Measurements from ENCODE around the gene EML4.

Gene EML4

DNA sequence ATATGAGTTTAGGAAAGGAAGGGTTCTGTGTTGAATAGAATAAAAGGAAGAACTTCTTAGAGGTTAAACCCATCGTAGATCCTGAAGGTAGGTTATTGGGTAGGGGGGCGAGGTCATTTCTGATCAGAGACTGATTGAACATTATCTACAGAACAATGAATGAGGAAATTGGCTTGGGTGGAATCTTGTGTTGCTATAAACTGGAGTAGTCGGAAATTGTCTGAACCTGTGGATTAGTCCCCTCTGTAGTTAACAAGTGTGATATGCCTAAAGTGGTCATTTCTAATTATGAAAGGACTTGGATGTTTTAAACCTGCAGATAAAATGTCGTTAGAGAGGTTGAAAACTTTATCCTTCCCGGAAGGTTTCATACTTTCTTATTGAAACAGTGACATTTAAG lies 42.1 kb downstream of the EML4 start:
- no peaks in the 10 kb centered on the region for H3K9me3 Mint-ChIP-seq
- H3K4me1 Mint-ChIP-seq (ENCODE audit: low read depth) = peaks cover 63% of the 10 kb centered on the region
- H3K27me3 Mint-ChIP-seq = no peaks in the 10 kb centered on the region
- H3K4me3 Mint-ChIP-seq = no peak overlapping the region
- H3K27ac Mint-ChIP-seq = no peak overlapping the region
- H3K36me3 Mint-ChIP-seq (ENCODE audit: low read depth) = peaks cover 21% of the 10 kb centered on the region

DNA sequence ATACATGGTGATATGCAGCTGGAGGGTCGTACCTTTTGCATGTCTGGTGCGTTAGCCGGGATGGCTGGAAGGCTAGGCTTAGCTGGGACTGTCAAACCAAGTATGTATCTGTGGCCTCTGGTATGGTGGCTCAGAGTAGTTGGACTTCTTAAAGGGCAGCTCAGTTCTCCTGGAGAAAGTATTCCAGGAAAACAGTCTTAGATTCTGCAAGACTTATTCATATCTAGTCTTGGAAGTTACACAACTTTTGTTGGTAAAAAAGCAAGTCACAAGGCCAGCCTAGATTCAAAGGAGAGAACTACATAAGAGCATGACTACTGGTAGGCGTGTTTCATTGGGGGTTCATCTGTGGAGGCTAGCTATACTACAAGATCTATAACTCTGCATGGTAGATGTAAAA lies 45.5 kb downstream of the EML4 start:
- Mint-ChIP-seq H3K4me3 (no peak overlapping the region), H3K4me1 (ENCODE audit: low read depth) (peaks cover 58% of the 10 kb centered on the region), H3K27me3 (no peaks in the 10 kb centered on the region), H3K27ac (no peak overlapping the region), H3K36me3 (ENCODE audit: low read depth) (peaks cover 13% of the 10 kb centered on the region), H3K9me3 (no peaks in the 10 kb centered on the region)

DNA sequence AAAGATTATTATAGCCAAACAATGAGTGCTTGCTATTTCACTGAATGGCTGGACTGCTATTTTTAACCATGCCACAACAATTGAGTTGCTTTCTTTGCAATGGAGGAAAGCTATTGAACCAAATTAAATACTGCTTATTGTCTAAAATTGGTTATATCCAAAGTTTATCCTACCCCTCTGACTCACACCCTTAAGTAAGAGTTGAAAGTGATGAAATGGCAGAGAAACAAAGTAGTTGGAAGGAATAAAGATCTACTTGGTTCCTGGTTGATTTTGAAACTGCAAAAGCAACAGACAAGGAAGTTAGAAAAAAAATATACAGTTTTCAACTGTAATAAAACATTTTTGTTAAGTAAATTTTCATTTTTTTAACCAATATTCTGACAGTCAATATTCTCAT lies 47.5 kb downstream of the EML4 start:
- Mint-ChIP-seq H3K9me3 (no peaks in the 10 kb centered on the region), H3K4me1 (ENCODE audit: low read depth) (peaks cover 61% of the 10 kb centered on the region), H3K27me3 (no peaks in the 10 kb centered on the region), H3K4me3 (no peak overlapping the region), H3K36me3 (ENCODE audit: low read depth) (peaks cover 4% of the 10 kb centered on the region), H3K27ac (no peak overlapping the region)

DNA sequence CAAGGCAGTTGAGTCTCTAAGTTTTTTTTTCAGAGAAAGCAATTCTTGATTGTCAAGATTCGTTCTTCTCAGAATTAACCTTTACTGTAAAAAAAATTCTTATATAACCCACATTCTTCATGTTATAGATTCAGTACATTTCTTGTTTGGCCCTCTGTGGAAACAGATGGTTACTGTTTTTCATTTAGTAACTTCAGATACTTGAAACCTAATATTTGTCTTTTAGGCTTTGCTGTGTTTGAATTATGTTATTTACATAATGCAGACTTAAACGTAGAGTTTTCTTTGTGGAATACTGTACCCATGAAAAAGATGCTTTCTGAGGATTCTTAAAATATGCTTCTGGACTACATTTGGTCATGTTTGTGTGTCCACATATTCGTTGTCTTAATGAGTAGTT lies 48.2 kb downstream of the EML4 start:
- no peak overlapping the region for H3K27ac Mint-ChIP-seq
- H3K4me1 Mint-ChIP-seq (ENCODE audit: low read depth) = peaks cover 64% of the 10 kb centered on the region
- H3K4me3 Mint-ChIP-seq = no peak overlapping the region
- no peaks in the 10 kb centered on the region for H3K27me3 Mint-ChIP-seq
- peaks cover 4% of the 10 kb centered on the region for H3K36me3 Mint-ChIP-seq (ENCODE audit: low read depth)
- no peaks in the 10 kb centered on the region for H3K9me3 Mint-ChIP-seq

DNA sequence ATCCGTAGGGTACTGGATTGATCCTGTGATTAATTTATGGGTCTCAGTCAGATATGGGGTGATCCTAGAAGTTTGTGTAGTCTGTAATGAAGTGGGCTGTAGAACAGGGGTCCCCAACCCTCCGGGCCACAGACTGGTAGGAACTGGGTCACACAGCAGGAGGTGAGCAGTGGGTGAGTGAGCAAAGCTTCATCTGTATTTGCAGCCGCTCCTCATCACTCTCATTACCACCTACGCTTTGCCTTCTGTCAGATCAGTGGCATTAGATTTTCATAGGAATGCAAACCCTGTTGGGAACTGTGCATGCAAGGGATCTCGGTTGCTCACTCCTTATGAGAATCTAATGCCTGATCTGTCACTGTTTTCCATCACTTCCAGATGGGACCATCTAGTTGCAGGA lies 48.8 kb downstream of the EML4 start:
- no peaks in the 10 kb centered on the region for H3K9me3 Mint-ChIP-seq
- peaks cover 61% of the 10 kb centered on the region for H3K4me1 Mint-ChIP-seq (ENCODE audit: low read depth)

DNA sequence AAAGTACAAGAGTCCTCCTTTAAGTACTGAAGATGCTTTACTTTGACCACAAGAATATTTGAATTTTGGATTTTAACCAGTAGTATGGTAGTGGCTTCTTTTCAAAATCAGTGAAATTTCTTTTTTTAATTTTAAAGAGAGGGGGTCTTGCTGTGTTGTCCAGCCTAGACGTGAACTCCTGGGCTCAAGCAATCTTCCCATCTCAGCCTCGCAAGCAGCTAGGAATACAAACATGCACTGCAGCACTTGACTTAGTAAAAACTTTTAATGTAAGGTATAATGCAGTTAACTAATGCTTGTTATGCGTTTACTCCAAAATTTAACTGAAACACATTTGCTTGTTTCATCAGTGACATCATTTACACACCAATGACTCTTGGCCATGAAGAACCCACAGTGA lies 49.6 kb downstream of the EML4 start:
- Mint-ChIP-seq H3K27me3 (no peaks in the 10 kb centered on the region), H3K36me3 (ENCODE audit: low read depth) (peaks cover 16% of the 10 kb centered on the region), H3K4me1 (ENCODE audit: low read depth) (peaks cover 65% of the 10 kb centered on the region), H3K4me3 (no peak overlapping the region), H3K9me3 (no peaks in the 10 kb centered on the region), H3K27ac (no peak overlapping the region)

More for the DNA sequence above, 48.8 kb downstream of the EML4 start:
- Mint-ChIP-seq H3K27ac (peak overlapping the region; percentile 8), H3K4me3 (no peak overlapping the region), H3K36me3 (ENCODE audit: low read depth) (peaks cover 9% of the 10 kb centered on the region), H3K27me3 (no peaks in the 10 kb centered on the region)

DNA sequence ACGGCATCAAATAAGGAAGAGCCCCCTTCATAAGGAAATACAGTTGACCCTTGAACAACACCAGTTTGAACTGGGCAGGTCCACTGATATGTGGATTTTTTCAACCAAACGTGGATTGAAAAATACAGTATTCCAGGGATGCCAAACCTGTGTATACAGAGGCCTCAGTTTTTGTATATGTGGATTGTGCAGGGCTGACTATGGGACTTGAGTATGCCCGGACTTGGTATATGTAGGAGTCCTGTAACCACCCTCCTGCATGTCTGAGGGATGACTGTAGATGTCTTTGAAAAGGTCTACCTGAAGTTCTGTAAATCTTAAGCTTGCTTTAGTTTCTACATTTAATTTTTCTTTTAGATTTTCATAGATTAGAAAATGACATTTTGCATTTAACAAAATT lies 50.0 kb downstream of the EML4 start:
- Mint-ChIP-seq H3K9me3 (no peaks in the 10 kb centered on the region), H3K4me1 (ENCODE audit: low read depth) (peaks cover 69% of the 10 kb centered on the region), H3K36me3 (ENCODE audit: low read depth) (peaks cover 19% of the 10 kb centered on the region)

DNA sequence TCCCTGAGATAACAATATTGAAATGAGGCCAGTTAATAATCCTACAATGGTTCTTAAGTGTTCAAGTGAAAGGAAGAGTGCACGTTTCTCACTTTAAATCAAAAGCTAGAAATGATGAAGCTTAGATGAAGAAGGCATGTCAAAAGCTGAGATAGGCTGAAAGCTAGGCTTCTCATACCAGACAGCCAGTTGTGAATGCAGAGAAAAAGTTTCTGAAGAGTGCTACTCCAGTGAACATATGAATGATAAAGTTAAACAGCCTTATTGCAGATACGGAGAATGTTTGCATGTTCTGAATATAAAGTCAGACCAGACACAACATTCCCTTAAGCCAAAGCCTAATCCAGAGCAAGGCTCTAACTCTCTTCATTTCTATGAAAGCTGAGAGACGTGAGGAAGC lies 51.4 kb downstream of the EML4 start:
- no peaks in the 10 kb centered on the region for H3K27me3 Mint-ChIP-seq
- no peak overlapping the region for H3K4me3 Mint-ChIP-seq
- peaks cover 21% of the 10 kb centered on the region for H3K36me3 Mint-ChIP-seq (ENCODE audit: low read depth)
- no peaks in the 10 kb centered on the region for H3K9me3 Mint-ChIP-seq
- peaks cover 73% of the 10 kb centered on the region for H3K4me1 Mint-ChIP-seq (ENCODE audit: low read depth)
- no peak overlapping the region for H3K27ac Mint-ChIP-seq

More for the DNA sequence above, 50.0 kb downstream of the EML4 start:
- Mint-ChIP-seq H3K27me3 (no peaks in the 10 kb centered on the region), H3K4me3 (no peak overlapping the region), H3K27ac (no peak overlapping the region)

DNA sequence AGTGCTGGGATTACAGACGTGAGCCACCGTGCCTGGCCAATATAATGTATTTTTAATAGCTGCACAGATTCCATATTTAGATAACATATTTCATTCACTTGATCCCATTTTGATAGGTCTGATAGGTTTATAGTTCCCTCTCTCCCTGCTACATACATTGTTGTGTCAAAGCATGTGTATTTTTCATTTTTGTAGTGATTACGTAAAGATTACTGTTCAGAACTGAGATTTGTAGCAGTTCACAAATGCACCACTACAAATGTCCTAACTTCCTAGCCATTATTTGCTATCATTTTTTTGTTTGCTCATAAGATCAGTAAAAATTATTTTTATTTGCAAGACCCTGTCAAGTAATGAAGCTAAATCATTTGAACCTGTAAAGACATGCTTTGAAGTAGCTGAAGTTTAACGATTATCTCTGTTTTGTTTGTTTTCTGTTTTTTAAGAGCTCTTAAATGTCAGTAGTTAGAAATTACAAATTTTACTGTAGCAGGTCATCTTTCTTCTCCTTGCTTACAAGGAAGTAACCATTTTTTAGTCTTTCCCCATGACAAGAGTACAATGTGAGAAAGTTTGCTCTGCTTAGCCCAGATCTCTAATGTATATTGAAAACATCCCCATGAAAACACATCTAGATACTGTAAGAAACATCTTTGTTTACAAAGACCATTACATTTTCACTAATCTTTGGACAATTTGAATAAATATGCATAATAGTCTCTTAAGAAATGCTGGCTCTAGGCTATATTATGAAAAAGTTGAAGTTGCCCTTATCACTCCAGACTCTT lies 54.1 kb downstream of the EML4 start:
- H3K27me3 Mint-ChIP-seq = no peaks in the 10 kb centered on the region
- H3K27ac Mint-ChIP-seq = no peak overlapping the region
- H3K9me3 Mint-ChIP-seq = no peaks in the 10 kb centered on the region
- peaks cover 73% of the 10 kb centered on the region for H3K4me1 Mint-ChIP-seq (ENCODE audit: low read depth)
- H3K36me3 Mint-ChIP-seq (ENCODE audit: low read depth) = peaks cover 20% of the 10 kb centered on the region
- H3K4me3 Mint-ChIP-seq = no peak overlapping the region

DNA sequence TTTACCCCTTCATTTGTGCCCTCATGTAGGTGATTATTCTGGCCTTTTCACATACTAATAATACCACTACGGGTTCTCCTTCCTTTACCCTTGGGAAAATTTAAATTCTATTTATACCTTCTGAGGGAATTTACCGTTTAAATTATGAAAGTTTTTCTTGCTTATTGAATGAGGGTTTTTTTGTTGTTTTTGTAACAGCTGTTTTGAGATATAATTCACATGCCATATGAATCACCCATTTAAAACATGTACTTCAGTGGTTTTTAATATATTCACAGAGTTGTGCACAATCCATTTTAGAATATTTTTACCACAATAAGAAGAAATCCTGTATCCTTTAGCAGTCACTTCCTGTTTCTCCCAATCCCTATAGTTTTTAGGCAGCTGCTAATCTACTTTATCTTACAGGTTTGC lies 54.7 kb downstream of the EML4 start:
- Mint-ChIP-seq H3K4me3 (no peak overlapping the region), H3K27me3 (no peaks in the 10 kb centered on the region), H3K9me3 (no peaks in the 10 kb centered on the region), H3K36me3 (ENCODE audit: low read depth) (peaks cover 20% of the 10 kb centered on the region), H3K27ac (no peak overlapping the region), H3K4me1 (ENCODE audit: low read depth) (peaks cover 79% of the 10 kb centered on the region)

DNA sequence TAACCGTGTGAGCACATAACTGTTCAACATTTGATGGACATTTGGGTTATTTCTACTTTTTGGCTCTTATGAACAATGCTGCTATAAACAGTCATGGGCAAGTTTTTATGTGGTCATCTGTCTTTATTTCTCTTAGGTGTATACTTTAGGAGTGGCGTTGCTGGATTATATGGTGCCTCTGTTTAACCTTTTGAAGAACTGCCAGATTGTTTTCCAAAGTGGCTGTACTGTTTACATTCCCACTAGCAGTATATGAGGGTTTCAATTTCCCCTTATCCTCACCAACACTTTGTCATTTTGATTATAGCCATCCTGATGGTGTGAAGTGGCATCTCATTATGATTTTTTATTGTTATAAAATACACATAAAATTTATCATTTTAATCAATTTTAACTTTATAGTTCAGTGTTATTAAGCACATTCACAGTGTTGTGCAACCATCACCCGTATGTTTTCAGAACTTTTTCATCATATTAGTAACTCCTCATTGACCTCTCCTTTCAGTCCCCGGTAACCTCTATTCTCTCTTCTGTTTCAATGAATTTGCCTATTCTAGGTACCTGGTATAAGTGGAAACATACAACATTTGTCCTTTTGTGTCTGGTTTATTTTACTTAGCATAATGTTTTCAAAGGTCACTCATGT lies 55.4 kb downstream of the EML4 start:
- Mint-ChIP-seq H3K27me3 (no peaks in the 10 kb centered on the region), H3K4me1 (ENCODE audit: low read depth) (peaks cover 83% of the 10 kb centered on the region), H3K4me3 (no peak overlapping the region), H3K27ac (no peak overlapping the region), H3K9me3 (no peaks in the 10 kb centered on the region), H3K36me3 (ENCODE audit: low read depth) (peaks cover 20% of the 10 kb centered on the region)

DNA sequence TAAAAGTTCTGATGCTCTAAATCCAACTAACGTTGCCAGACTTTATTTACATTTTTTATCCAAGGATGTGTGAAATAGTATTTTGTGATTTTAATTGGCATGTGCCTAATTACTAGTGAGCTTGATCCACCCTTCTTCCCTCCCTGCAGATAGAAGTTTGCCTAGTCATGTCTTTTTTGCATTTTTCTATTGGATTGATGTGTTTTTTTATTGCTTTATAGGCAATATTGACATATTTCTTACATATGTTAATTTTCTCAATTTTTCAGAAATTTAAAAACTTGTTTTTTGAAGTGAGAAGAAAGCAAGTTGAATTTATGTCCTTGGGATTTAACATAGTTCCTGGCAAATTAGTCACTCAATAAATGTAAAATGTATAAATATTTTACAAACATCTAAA lies 56.4 kb downstream of the EML4 start:
- no peaks in the 10 kb centered on the region for H3K9me3 Mint-ChIP-seq
- H3K27ac Mint-ChIP-seq = no peak overlapping the region
- peaks cover 81% of the 10 kb centered on the region for H3K4me1 Mint-ChIP-seq (ENCODE audit: low read depth)

DNA sequence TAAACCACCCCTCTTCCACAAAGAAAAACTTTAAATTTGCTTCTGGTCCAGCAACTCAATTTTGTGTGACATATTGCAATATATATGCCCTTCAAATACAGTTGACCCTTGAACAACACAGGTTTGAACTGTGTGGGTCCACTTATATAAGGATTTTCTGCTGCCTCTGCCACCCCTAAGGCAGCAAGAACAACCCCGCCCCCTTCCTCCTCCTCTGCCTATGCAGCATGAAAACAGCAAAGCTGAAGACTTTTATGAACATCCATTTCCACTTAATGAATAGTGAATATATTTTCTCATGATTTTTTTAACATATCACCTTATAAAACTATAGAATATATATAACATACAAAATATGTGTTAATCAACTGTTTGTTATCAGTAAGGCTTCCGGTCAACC lies 58.3 kb downstream of the EML4 start:
- H3K4me3 Mint-ChIP-seq = no peak overlapping the region
- peaks cover 84% of the 10 kb centered on the region for H3K4me1 Mint-ChIP-seq (ENCODE audit: low read depth)
- H3K27me3 Mint-ChIP-seq = no peaks in the 10 kb centered on the region
- H3K9me3 Mint-ChIP-seq = no peaks in the 10 kb centered on the region
- peaks cover 19% of the 10 kb centered on the region for H3K36me3 Mint-ChIP-seq (ENCODE audit: low read depth)
- no peak overlapping the region for H3K27ac Mint-ChIP-seq

More for the DNA sequence above, 56.4 kb downstream of the EML4 start:
- no peak overlapping the region for H3K4me3 Mint-ChIP-seq
- H3K36me3 Mint-ChIP-seq (ENCODE audit: low read depth) = peaks cover 20% of the 10 kb centered on the region
- H3K27me3 Mint-ChIP-seq = no peaks in the 10 kb centered on the region

DNA sequence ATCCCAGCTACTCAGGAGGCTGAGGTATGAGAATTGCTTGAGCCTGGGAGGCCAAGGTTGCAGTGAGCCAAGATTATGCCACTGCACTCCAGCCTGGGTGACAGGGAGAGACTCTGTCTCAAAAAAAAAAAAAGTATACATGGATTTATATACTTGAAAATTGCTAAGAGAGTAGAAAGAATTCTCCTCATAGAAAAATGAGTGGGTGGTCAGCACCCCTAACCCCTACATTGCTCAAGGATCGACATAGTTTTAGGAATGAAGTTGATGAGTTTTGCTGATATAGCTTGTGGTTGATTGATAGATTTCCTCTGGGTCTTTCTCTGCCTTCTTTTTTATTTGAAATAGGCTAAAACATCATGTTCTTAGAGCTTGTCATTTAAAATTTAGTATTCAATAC lies 58.9 kb downstream of the EML4 start:
- Mint-ChIP-seq H3K4me1 (ENCODE audit: low read depth) (peaks cover 84% of the 10 kb centered on the region), H3K9me3 (no peaks in the 10 kb centered on the region), H3K4me3 (no peak overlapping the region), H3K36me3 (ENCODE audit: low read depth) (peaks cover 13% of the 10 kb centered on the region), H3K27ac (no peak overlapping the region), H3K27me3 (no peaks in the 10 kb centered on the region)

DNA sequence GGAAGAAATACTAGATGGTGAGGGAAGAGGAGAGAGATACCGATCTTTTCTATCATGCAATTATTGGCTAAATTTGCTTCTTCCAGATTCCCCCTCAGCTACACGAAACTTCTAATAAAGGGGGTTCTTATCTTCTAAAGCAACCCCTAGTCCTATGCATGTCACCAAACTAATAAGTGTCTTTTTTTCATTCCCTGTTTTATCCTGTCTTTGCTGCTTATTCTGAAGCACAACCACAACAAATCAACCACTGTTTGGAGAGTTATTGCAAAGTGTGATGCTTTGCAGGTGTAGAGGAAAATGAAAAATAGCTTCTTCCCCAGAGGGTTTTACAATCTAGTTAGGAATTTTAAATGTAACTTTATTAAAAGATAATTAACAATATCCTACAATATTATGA lies 60.8 kb downstream of the EML4 start:
- no peaks in the 10 kb centered on the region for H3K27me3 Mint-ChIP-seq
- no peak overlapping the region for H3K27ac Mint-ChIP-seq
- H3K9me3 Mint-ChIP-seq = no peaks in the 10 kb centered on the region
- H3K4me3 Mint-ChIP-seq = no peak overlapping the region
- H3K36me3 Mint-ChIP-seq (ENCODE audit: low read depth) = peaks cover 7% of the 10 kb centered on the region
- H3K4me1 Mint-ChIP-seq (ENCODE audit: low read depth) = peaks cover 72% of the 10 kb centered on the region

DNA sequence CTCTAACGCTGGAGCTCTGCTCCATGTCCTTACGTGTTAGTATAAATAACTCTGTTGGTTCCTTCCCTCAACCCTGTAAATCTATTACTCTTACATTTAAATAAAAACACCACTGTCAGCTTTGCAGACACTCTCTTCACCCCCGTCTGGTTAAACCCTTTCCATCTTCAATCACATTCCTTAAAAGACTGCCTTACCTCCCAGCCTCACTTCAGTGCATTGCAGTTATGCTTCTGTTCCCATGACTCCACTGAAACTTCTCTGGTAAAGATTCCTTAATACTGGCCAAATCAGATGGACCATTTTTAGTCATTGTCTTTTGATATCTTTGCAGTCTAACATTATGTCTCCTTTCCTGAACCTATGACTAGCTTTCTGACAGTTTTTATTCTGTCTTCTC lies 61.7 kb downstream of the EML4 start:
- H3K4me1 Mint-ChIP-seq (ENCODE audit: low read depth) = peaks cover 71% of the 10 kb centered on the region
- H3K27me3 Mint-ChIP-seq = no peaks in the 10 kb centered on the region
- no peak overlapping the region for H3K4me3 Mint-ChIP-seq
- H3K36me3 Mint-ChIP-seq (ENCODE audit: low read depth) = peaks cover 7% of the 10 kb centered on the region
- peak overlapping the region; percentile 57 for H3K27ac Mint-ChIP-seq
- H3K9me3 Mint-ChIP-seq = no peaks in the 10 kb centered on the region

Measured in stimulated activated naive CD8-positive, alpha-beta T cell treated with anti-CD3 and anti-CD28 coated beads, Interleukin-15, Interleukin-2, amounts not matched to agents 100 ng/mL and 50 ng/mL, for 24 hours (primary cell).